ENCODE data around the gene MAGEF1.

DNA sequence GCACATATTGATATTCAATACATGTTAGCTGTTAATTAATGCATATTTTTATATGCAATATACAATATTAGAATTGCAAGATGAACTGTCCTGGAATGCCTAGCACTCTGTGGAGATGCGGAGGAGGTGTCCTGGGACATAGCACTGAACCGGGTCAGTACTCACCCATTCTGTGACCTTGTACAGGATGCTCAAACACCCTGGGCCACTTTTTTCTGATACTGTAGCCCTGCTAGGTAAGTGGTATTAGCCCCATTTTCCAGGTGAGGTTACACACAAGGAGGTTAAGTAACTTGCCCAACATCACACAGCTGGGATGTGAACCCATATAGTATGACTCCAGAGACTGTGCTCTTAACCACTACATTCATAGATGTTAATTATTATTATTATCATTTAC, 1.7 kb upstream of the MAGEF1 start:
- TF ChIP-seq, protein P1, sequence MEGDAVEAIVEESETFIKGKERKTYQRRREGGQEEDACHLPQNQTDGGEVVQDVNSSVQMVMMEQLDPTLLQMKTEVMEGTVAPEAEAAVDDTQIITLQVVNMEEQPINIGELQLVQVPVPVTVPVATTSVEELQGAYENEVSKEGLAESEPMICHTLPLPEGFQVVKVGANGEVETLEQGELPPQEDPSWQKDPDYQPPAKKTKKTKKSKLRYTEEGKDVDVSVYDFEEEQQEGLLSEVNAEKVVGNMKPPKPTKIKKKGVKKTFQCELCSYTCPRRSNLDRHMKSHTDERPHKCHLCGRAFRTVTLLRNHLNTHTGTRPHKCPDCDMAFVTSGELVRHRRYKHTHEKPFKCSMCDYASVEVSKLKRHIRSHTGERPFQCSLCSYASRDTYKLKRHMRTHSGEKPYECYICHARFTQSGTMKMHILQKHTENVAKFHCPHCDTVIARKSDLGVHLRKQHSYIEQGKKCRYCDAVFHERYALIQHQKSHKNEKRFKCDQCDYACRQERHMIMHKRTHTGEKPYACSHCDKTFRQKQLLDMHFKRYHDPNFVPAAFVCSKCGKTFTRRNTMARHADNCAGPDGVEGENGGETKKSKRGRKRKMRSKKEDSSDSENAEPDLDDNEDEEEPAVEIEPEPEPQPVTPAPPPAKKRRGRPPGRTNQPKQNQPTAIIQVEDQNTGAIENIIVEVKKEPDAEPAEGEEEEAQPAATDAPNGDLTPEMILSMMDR (IDR thresholded peaks at IDR 0.05): no peak
- TF ChIP-seq EZH2 (IDR thresholded peaks at IDR 0.05) (no peak), EZH2phosphoT487 (IDR thresholded peaks at IDR 0.05) (no peak)
